ENCODE data around the gene MSRB1.

GRCh38 chr16:1933097-1933661 lies 9.8 kb downstream of the MSRB1 start:
- TF ChIP-seq CTCF (IDR thresholded peaks at IDR 0.05) (no peak), POLR2A (IDR thresholded peaks at IDR 0.05) (no peak)

All from Peyer's patch (tissue), 4 donors.